Right lobe of liver (tissue), 6 donors: ENCODE measurements around the gene EOLA2. TPM values are rescaled to one million over a fixed set of nuclear protein-coding genes. Genes with fewer than 3 reads are reported as not detected.
"Not testable (repeated sequence)": the region's sequence is repeated elsewhere in the genome, so short reads cannot be mapped to it uniquely, and the experiment has no call there.

Source experiments
- ATAC-seq, 4 donors: fragments of 200-7000 bp; cut with Tn5 transposase; one replicate each; pipeline ENCODE4 v1.9.1; 2020; ENCODE audit warnings: mild to moderate bottlenecking in 4 of 4, moderate library complexity in 4 of 4
- DNase-seq, 3 donors: peaks; one replicate each; pipeline ENCODE4 v3.0.0-alpha.2; 2020
- H3K27ac ChIP-seq, 3 donors: fragments of 200-600 bp; one replicate each; pipeline ENCODE4 v1.8.0; 2022
- H3K27me3 ChIP-seq, 2 donors: fragments of 200-600 bp; one replicate each; pipeline ENCODE4 v1.8.0; 2022
- H3K36me3 ChIP-seq, 4 donors: fragments of 200-600 bp; sonication (generic) in 1 of 4; one replicate each; pipeline versions ENCODE4 v1.5.1 to v1.8.0; 2017 to 2022; ENCODE audit warnings: control low read depth in 1 of 4
- H3K4me1 ChIP-seq, 4 donors: fragments of 200-600 bp; sonication (generic) in 1 of 4; one replicate each; pipeline versions ENCODE4 v1.5.1 to v1.8.0; 2017 to 2022; ENCODE audit warnings: control low read depth in 1 of 4
- H3K4me3 ChIP-seq, 3 donors: fragments of 200-600 bp; one replicate each; pipeline ENCODE4 v1.8.0; 2022
- H3K9me3 ChIP-seq, 4 donors: fragments of 200-600 bp; sonication (generic) in 1 of 4; one replicate each; pipeline versions ENCODE4 v1.5.1 to v1.8.0; 2017 to 2022; ENCODE audit warnings: control low read depth in 1 of 4
- POLR2A ChIP-seq: fragments of 450-650 bp; IDR thresholded peaks from one replicate; pipeline ENCODE4 v1.6.1; 2017; ENCODE audit warnings: antibody characterized with exemption, mild to moderate bottlenecking
- whole genome bisulfite sequencing: methylation state at CpG from one replicate; pipeline ENCODE4 v1.1.6; 2018; ENCODE audit warnings: low coverage, low lambda C conversion rate; ENCODE audit not compliant: insufficient coverage; ENCODE audit errors: missing lambda C conversion rate; 5-methylcytosine and 5-hydroxymethylcytosine counted together
- intact Hi-C, 2 donors: fragments of 100-400 bp; cut with DNase I; formaldehyde crosslinking; loops; one replicate each; pipeline versions ENCODE4 v1.11.2 to v1.14.1; 2022
- total RNA-seq, 6 experiments: library from RNA; depleted of rRNA in 2 of 6; stranded (reverse); fragments of >200 nt in 2 of 6; fragmentation: NEBNext Ultra II Directional in 3 of 6; extraction: Animal tissue kit (Norgen Biotek cat#: 25700) in 3 of 6; gene quantifications; one replicate each; pipeline versions ENCODE4 v1.1.0 to v1.2.4, GENCODE V29; 2016 to 2023
- TF ChIP-seq, protein P1 (sequence below), 4 donors: fragments of 200-600 bp in 3 of 4; fragments of 450-650 bp in 1 of 4; IDR thresholded peaks; one replicate each; pipeline versions ENCODE4 v1.5.1 to v1.8.0; 2016 to 2022; ENCODE audit warnings: antibody characterized with exemption in 4 of 4, mild to moderate bottlenecking in 2 of 4
- donor health status: DM: no; HTN: yes; CAD: no.
- donor health status: DM: no; HTN: no; CAD: no.
- donor health status: DM: no; HTN: no; CAD: no.
- donor health status: DM: no; HTN: yes; CAD: no.
- donor health status: DM: no; HTN: yes; CAD: no.

EOLA2 gene
- total RNA-seq, 6 experiments from 2014 or later: 13.8 to 26.9 (median 16.7) TPM

DNA sequence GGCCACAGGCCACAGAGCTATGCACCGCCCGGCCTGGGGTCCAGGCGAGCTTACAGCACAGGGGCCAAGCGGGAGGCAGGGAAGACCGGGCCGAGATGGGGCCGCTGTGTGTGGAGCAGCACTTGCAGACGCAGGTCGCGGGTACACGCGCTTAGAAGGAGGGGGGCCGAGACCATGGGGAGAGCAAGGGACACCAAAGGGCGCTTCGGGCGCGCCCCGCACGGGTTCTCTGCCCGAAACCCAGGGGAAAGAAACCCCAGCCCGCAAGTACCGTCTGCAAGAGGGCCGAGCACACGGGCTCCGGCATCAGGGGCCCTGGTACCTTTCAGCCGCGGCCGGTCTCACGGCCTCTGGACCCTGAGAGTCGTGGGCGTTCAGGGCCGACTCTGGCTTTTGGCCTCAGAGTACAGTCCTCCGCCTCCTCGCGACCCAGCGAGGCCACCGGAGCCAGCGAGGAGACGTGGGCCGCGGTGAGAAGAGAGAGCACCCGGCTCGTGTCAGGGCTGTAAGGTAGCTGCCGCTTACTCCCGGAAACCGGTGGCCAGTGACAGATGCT, 342 bp downstream of the EOLA2 start:
- DNase-seq (peak in 2 of 3 donors; percentile 37 to 44), ATAC-seq (no peak)
- H3K27me3 ChIP-seq: no peaks in the 10 kb centered on the region
- intact Hi-C loops: no loop called here
- no peaks in the 10 kb centered on the region for H3K36me3 ChIP-seq
- 47% methylated on average over 14 of the region's 46 CpGs for WGBS
- H3K4me3 ChIP-seq: peak overlapping the region; percentile 41 to 71 (median 65)
- TF ChIP-seq, protein P1, sequence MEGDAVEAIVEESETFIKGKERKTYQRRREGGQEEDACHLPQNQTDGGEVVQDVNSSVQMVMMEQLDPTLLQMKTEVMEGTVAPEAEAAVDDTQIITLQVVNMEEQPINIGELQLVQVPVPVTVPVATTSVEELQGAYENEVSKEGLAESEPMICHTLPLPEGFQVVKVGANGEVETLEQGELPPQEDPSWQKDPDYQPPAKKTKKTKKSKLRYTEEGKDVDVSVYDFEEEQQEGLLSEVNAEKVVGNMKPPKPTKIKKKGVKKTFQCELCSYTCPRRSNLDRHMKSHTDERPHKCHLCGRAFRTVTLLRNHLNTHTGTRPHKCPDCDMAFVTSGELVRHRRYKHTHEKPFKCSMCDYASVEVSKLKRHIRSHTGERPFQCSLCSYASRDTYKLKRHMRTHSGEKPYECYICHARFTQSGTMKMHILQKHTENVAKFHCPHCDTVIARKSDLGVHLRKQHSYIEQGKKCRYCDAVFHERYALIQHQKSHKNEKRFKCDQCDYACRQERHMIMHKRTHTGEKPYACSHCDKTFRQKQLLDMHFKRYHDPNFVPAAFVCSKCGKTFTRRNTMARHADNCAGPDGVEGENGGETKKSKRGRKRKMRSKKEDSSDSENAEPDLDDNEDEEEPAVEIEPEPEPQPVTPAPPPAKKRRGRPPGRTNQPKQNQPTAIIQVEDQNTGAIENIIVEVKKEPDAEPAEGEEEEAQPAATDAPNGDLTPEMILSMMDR (IDR thresholded peaks at IDR 0.05): no peak
- TF ChIP-seq POLR2A: peak; percentile 65
- H3K9me3 ChIP-seq: no peaks in the 10 kb centered on the region
- H3K4me1 ChIP-seq: no peaks in the 10 kb centered on the region
- H3K27ac ChIP-seq: peak overlapping the region; percentile 72 to 88 (median 76)

DNA sequence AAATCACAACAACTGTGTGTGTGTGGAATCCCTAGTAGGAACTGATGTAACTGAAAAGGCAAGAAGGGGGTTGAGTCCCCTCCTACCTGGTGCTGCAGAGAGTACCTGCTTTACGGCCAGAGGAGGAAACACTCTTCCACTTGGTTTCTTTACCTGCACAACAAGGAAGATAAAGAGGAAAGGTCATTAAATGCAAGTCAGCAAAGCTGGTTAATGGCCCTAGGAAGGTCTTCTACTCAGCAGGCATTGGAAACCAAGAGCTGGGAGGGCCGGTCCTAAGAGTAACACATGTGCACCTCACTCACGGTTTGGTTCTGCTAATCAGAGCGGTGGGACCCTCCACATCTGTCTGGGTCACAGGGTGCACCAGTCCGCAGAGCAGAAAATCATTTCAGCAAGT, 963 bp downstream of the EOLA2 start:
- Histone ChIP-seq H3K4me3 (peak overlapping the region; percentile 41 to 71 (median 65)), H3K27ac (peak overlapping the region in 1 of 3 donors; percentile 88)
- DNase-seq, ATAC-seq, H3K27me3 ChIP-seq, H3K36me3 ChIP-seq, intact Hi-C loops, H3K9me3 ChIP-seq, H3K4me1 ChIP-seq: not testable (repeated sequence)
- WGBS: 56% methylated on average over 2 of the region's 5 CpGs

DNA sequence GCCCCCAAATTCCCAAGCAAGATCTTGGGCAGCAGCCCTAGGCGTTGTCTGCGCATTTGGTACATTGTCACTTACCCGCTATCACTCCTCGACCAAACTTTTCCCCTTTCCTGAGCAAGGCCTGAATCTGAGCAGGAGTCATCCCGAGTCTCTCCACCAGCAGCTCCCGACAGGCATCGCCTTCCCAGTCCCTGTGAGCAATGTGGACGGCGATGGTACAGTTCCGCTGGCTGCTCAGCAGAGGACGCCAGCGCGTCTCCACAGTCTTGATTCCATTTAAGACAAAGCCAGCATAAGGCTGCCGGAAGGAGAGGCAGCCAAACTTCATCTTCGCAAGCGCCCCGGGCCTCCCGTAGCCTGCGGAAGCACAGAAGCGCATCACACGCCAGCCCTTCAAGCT, 4.7 kb downstream of the EOLA2 start:
- WGBS: no CpG with 5 or more reads among the region's 21 CpGs
- H3K36me3 ChIP-seq, H3K27ac ChIP-seq, H3K27me3 ChIP-seq, intact Hi-C loops, H3K4me3 ChIP-seq, ATAC-seq, DNase-seq, H3K4me1 ChIP-seq, H3K9me3 ChIP-seq: not testable (repeated sequence)

DNA sequence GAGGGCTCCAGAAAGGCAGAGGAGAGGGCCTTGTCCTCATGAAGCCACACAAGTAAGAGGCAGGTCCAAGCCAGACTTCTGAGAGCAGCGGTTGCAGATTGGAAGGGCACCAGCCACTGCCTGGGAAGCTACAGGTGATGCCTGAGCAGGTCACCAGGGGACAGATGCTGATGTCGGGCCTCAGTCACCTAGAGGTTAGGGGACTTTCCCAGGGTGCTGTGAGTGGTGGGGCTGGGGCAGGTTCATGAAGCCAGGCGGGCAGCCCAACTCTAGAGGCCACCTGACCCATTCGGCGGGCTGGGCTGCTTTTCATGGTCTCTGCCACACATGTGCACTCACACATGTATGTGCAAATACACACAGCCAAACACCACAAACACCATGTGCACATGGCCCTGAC, 5.3 kb downstream of the EOLA2 start:
- H3K4me1 ChIP-seq, intact Hi-C loops, ATAC-seq, H3K9me3 ChIP-seq, H3K4me3 ChIP-seq, H3K27me3 ChIP-seq, H3K27ac ChIP-seq, H3K36me3 ChIP-seq, DNase-seq: not testable (repeated sequence)
- no CpG with 5 or more reads among the region's 5 CpGs for WGBS

DNA sequence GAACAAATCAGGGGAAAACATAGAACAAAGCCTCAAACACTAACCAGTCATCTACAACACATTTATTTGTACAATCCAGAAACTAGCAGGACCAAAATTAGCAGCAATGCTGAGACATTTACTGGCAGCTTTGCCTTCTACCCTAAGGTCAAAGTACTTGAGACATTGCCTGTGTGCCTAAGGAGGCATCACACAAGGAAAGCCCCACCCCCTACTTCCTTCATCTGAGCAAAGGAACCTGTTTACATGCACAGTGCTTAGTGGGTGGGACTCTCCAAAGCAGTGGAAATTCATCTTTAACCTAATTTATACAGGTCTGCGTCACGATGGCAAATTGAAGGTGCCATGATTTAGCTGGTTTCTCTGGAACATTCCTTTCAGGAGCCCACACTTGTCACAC, 6.1 kb downstream of the EOLA2 start:
- H3K27ac ChIP-seq, H3K9me3 ChIP-seq, intact Hi-C loops, H3K27me3 ChIP-seq, H3K4me3 ChIP-seq, DNase-seq, H3K36me3 ChIP-seq, H3K4me1 ChIP-seq, ATAC-seq: not testable (repeated sequence)
- 69% methylated on average over 2 of the region's 2 CpGs for WGBS

DNA sequence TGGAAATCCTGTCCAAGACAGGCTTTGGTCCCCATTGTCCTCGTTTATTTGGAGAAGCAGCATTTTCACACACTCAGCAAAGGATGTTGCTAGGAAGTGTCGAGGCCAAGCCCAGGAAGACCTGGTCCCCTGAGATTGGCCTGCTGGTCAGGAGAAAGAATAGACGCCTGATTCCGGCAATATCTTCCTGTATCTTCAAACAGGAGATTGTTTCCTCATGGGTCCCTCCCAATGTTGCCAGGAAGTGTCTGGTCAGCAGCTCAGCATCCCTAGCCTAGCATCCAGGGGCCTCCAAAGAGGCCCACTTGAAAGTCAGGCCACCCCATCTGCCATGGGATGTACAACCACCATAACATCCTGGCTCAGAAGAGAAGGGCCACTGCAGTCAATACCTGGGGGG, 6.9 kb downstream of the EOLA2 start:
- H3K4me1 ChIP-seq, H3K4me3 ChIP-seq, H3K27me3 ChIP-seq, DNase-seq, H3K9me3 ChIP-seq, H3K27ac ChIP-seq, H3K36me3 ChIP-seq, intact Hi-C loops: not testable (repeated sequence)
- 17% methylated on average over 1 of the region's 4 CpGs for WGBS
- peak; percentile 25 to 40 (median 36) for ATAC-seq

DNA sequence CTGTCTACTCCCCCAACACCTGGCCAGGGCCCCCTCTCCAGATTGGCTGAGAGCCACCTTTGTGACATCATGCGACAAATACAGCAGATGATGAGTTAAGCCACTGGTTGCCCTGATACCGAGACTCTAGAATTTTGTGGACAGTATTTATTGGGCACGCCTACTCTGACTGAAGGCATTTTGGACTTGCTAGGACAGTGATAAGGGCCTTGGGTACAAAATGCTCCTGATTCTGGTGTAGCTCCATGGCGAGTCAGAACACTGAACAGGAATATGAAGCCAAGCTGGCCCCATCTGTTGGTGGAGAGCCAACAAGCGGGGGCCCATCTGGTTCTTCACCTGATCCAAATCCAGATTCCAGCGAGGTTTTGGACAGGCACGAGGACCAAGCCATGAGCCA, 8.9 kb downstream of the EOLA2 start, which contains the start of gene HSFX4:
HSFX4 (plus strand) TSS at position 174 of the 400 bp plus-strand sequence; CDS start at position 246, 72 bp downstream.
- WGBS: no CpG with 5 or more reads among the region's 7 CpGs
- H3K27me3 ChIP-seq, ATAC-seq, DNase-seq, H3K4me1 ChIP-seq, H3K4me3 ChIP-seq, intact Hi-C loops, H3K36me3 ChIP-seq, H3K27ac ChIP-seq, H3K9me3 ChIP-seq: not testable (repeated sequence)

DNA sequence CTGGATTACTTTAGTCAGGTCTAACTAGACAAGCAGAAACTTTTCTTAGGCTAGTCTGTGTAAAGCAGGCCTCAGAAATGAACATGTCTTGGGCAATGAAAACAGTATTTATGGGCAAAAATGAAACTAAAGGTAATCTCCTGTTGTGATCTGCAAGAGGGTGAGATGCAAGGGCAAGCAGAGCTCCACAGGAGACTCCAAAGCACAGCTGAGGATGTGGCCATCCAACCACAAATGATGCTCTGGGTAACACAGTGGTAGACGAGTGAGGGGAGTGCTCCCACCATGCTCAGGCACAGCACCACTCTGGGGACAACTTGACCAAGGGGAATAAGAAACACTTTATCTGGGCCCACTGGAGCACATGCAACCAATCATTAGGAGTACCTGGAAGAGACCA, 9.7 kb downstream of the EOLA2 start:
- H3K4me1 ChIP-seq, H3K36me3 ChIP-seq, ATAC-seq, H3K27me3 ChIP-seq, H3K4me3 ChIP-seq, H3K9me3 ChIP-seq, H3K27ac ChIP-seq, intact Hi-C loops, DNase-seq: not testable (repeated sequence)
- WGBS: no CpG with 5 or more reads among the region's 1 CpG

DNA sequence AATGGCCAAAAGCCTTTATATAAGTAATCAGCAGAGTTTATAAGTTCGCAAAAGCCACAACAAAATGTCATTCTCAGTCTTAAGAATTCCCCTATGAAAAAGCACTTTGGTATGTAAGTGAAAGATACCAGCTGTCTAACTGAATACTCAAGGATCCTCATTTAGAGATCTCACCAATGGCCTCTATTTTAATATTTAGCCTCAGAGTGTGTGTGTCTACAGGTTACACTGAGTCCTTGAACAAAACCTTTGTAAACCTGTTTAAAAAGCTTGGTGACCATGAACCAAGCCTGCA, 10.4 kb downstream of the EOLA2 start:
- H3K4me3 ChIP-seq, DNase-seq, H3K9me3 ChIP-seq, H3K27me3 ChIP-seq, H3K36me3 ChIP-seq, H3K27ac ChIP-seq, intact Hi-C loops, ATAC-seq, H3K4me1 ChIP-seq: not testable (repeated sequence)
- WGBS: no CpG with 5 or more reads among the region's 1 CpG

DNA sequence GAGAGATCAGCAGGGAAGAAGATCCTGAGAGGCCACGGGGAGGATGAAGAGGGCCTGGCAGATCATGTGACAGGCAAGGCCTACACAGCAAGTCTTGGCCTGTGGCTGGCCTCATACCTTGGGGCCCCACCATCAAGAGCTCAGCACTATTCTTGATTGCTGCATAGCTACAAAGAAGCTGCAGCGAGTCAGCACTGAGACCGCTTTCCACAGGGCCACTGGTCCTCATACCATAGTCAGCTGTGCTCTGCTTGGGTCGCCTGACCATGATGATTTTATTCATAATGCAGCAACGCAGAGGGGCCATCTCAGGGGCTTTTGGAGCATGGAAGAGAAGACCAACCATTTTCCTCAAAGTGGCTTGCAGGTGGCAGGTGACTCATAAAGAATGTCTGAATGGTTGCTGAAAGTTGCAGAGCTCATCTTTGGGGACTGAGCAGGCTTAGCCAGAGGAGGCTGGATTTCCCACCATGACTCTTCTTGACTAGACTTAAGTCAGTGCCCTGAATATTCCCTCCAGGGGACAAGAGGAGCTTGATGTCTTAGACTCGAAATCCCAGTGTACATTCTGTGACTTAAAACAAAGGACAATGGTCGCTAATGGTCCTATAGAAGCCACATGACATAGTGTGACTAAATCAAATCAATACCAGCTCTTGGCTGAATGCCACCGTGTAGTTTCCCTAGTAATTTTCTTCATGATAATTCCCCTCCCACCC, 10.9 kb downstream of the EOLA2 start:
- H3K4me3 ChIP-seq, DNase-seq, H3K4me1 ChIP-seq, H3K27me3 ChIP-seq, H3K27ac ChIP-seq, ATAC-seq, H3K36me3 ChIP-seq, intact Hi-C loops, H3K9me3 ChIP-seq: not testable (repeated sequence)
- no CpG with 5 or more reads among the region's 8 CpGs for WGBS

DNA sequence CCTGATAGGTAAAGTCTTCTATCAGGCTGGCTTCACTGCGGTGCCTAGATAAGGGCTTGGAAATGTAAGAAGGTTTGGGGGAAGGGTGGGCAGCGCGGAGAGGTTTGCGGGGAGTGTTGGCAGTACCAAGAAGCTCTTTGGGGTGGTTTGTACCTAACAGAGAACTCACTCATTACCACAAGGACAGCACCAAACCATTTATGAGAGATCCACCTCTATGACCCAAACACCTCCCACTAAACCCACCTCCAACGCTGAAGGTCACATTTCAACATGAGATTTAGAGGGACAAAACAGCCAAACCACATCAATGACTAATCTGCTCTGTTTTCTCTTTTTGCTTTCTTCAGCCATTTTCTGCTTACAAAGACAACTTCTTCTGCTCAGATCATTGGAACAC, 13.9 kb downstream of the EOLA2 start:
- H3K4me1 ChIP-seq, H3K27me3 ChIP-seq, H3K27ac ChIP-seq, ATAC-seq, H3K9me3 ChIP-seq, intact Hi-C loops, DNase-seq, H3K36me3 ChIP-seq, H3K4me3 ChIP-seq: not testable (repeated sequence)
- no CpG with 5 or more reads among the region's 5 CpGs for WGBS
